Stromal cell of bone marrow (primary cell): ENCODE measurements around the gene CDY2B.
"Not testable (repeated sequence)": the region's sequence is repeated elsewhere in the genome, so short reads cannot be mapped to it uniquely, and the experiment has no call there.

Experiments
- DNase-seq: peaks from one replicate; pipeline ENCODE4 v3.0.0-alpha.2; 2012; ENCODE audit warnings: low read depth

The CDY2B gene, protein sequence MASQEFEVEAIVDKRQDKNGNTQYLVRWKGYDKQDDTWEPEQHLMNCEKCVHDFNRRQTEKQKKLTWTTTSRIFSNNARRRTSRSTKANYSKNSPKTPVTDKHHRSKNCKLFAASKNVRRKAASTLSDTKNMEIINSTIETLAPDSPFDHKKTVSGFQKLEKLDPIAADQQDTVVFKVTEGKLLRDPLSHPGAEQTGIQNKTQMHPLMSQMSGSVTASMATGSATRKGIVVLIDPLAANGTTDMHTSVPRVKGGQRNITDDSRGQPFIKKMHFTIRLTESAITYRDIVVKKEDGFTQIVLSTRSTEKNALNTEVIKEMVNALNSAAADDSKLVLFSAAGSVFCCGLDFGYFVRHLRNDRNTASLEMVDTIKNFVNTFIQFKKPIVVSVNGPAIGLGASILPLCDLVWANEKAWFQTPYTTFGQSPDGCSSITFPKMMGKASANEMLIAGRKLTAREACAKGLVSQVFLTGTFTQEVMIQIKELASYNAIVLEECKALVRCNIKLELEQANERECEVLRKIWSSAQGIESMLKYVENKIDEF

DNA sequence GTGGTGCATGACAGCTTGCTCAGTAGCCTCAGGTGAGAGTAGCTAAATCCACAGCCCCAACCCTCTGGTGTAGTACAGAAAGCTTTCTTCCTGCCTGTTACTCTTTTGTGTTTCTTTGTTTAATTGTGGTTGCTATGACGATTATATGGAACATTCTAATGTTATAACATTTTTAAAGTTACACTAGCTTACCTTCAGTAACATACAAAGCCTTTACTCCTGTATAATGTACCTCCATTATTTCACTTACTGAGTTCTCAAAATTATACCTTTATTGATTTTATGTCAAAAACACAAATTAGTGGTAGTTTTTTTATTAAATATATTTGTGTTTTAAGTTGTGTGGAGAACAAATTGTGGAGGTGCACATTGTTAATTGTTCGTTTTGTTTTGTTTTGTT is at the start of gene CDY2B:
TSS of gene CDY2B (minus strand) at position 101 of the 400 bp plus-strand sequence. CDS start 328 bp downstream, outside the sequence.
- not testable (repeated sequence) for DNase-seq

DNA sequence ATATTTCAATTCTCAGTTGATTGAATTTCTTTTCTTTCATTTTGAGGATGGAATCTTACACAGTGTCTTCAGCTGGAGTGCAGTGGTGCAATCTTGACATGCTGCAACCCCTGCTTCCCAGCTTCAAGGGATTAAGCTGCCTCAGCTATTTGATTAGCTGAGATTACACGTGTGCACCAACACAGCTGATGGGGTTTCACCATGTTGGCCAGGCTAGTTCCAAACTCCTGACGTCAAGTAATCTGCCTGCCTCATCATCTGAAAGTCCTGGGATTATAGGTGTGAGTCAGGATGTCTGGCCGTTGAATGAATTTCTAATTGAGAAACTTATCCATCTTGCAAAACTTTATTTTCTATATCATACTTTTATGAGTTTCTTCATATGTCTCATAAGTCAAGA is 28.0 kb upstream of the CDY2B start:
- DNase-seq, result not testable (repeated sequence)

DNA sequence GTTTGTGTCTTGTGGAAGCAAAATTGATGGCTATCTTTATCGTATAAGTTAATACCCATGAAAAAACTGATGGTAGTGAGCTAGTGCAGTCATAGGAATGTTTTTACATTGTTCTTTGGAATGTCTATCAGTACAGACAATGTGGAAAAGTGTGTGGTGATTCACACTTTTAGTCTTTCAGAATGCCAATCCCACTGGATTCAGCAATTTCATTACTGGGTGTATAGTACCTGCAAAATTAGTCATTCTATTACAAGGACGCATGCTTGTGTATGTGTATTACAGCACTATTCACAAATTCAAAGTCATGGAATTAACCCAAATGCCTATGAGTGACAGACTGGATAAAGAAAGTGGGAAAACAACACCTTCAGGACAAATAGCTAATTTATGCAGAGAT is 27.3 kb upstream of the CDY2B start:
- not testable (repeated sequence) for DNase-seq

DNA sequence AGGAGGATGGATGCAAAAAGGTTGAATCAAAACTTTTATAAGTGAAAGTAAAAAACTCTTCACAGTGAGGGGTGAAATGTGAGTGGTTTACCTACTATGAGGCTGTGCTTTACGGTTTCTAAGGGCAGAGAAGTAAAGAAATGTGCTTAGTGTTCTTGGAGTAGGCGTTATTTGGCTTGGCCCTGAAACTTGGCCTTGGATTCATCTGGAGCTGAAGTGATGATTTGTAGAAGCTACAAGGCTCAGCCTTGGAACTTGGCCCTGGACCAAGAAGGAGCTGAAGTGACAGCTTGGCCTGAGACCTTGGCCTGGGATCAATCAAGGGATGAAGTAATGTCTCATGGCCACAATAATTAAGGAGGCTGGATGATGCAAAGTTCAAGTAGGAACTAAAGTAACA is 1.7 kb upstream of the CDY2B start:
- DNase-seq, result not testable (repeated sequence)

DNA sequence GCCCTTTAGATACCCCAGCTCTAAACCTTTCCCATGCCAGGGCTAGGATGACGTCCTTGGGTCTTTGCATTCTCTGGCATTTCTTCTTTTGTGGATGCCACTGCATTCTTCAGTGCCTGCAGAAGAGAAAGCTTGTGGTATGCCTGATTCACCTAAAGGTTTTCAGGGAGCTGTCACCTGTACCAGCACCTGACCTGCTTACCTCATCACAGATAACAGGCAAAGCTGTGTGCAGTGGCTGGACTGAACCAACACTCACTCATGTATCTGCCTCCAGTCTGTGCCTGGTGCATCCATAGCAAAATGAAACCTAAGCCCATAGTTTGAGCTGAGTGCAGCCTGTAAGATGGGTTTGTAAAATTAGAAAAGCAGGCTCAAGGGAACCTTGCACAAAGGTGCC is 3.3 kb downstream of the CDY2B start:
- DNase-seq, result not testable (repeated sequence)

DNA sequence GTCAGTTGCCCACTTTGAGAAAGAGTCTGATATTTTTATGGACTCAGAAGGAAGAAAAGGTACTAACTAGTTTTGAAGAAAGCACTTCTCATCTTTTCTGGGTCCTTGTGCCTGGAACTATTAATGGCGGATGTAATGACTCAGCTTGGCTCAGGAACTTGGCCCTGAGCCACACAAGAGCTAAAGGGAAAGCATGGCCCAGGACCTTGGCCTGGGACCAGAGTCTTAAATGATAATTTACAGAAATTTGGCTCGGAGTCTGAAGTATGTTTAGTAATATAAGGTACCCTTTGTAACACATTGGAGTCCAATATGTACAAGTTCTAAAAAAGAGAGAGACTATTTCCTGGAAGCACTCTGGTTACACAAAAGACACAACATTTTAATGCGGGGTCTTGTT is 4.6 kb downstream of the CDY2B start:
- DNase-seq, result not testable (repeated sequence)

DNA sequence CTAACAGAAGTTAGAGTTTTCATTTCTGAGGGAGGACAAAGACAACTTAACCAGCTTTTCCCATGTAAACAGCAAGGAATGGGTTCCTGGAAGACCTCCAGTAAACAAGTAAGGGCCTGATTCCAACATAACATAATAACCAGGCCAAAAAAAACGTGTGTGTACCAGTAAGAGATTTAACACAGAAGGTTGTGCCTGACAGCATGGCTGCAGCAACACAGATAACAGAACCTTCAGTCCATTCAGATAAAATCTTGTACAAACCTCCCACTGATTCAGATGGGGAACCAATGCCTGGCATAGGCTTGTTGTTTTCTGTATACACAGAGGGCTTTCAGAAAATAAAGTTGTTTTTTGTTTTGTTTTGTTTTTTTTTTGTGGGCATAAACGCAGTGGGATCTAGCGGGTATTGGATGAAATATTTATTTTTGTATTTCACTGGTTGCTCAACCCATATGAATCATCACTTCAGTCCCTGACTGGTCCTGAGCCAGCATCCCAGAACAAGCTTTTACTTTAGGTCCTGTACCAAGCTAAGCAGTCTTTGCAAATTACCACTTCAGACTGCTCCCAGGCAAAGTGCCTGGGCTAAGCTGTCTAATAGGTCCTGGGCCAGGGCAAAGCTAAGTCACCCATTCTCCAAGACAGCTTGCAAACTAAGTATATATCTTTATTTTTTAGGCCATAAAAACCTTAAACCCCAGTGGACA is 8.7 kb downstream of the CDY2B start:
- DNase-seq, result not testable (repeated sequence)

DNA sequence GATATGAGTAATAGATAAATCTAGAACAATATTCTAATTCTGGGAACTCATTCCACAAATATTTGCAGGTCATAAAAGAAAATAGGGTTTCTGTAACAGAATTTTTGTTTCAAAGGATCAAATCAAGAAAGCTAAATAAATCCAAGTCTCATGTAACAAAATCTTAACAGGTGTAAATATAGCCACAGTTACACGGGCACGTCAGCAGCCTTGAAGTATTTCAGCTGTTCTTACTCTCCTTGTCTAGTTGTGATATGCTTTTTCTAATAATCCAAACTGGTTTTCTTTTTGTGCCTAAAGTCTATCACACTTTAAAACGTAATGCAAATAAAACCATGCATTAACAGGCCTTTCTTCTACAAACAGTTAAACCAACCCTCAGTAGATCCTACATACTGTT is 9.3 kb downstream of the CDY2B start:
- DNase-seq, result not testable (repeated sequence)

DNA sequence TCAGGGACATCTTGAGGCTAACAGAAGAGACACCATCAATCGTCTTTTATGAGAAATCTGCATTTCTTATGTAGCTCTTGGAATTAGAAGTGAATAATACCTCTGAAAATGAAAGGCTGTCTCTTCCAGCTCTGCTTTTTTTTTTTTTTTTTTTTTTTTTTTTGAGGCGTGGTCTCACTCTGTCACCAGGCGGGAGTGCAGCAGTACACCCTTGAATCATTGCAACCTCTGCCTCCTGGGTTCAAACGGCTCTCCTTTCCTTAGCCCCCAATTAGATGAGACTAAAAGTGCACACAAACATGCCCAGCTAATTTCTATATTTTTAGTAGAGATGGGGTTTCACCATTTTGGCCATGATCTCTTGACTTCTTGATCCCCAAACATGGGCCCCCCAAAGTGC is 12.2 kb downstream of the CDY2B start:
- DNase-seq, result not testable (repeated sequence)

DNA sequence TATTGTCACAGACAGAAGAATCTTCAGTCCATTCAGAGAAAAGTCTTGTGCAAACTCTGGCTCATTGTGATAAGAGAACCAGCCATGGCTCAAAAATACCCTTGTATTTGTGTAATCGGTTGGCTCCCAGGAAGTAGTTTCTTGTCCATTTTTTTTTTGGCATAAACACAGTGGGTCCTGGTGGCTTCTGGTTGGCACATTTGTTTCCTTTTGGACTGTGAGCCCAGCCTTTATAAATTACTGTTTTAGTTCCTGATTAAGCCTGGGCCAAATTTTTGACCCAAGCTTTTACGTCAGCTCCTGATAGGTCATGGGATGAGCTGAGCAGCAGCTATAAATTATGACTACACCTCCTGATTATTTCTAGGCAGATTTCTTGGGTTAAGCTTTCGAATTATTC is 19.4 kb downstream of the CDY2B start:
- DNase-seq, result not testable (repeated sequence)

DNA sequence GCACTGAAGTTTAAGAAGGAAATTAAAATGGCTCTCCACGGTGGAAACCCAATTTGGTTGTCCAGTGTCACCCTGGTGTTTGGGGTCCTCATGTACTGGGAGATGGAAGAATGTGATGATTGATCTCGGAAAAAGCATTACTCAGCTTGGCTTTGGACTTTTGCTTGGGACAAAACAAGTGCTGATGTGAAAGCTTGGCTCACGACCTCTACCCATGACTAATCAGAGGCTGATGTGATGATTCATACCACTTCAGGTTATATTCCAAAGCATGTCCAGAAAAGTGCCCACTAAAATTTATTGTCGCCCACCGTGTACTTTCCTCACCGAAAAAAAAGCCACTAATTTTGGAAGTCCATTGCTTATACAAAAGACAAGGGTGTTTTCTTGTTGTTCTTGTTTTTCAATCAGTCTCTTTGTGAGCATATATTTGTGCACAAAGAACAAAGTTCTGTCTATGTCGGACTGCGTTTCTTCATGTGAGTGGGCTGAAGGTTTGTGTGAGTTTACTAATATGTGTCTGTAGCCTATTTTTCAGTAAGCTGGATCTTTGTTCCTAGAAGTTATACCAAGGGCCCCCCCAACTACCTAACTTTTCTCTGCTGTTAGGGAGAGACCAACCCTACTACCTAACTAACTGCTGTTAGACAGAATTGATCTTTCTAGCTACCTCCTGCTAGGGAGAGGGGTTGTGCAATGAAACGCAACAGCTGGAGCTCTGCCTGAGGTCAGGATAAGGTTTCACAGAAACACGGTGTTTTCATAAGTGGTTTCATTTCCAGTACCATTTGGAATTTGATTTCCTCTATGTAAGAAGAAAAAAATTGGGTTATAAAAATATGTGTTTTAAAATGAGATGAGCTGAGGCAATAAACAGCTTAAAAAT is 22.8 kb downstream of the CDY2B start:
- not testable (repeated sequence) for DNase-seq

DNA sequence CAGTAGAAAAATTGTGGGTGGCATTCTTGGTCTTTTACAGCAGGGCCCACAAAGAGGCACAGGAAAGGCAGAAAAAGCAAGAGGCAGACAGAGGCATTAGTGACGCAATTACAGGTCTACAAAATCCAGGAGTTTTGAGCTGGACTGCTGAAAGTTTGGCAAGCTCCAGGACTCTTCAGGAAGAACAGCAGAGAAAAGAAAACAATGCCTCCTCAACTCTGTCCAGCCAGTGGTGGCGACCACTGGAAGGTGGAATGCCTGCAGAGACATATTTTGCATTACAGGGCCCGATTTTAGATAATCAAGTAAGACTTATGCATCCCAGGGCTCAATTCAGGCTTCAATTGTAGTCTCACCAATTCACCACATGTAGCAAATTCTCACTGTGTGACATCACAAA is 23.5 kb downstream of the CDY2B start:
- DNase-seq, result not testable (repeated sequence)

DNA sequence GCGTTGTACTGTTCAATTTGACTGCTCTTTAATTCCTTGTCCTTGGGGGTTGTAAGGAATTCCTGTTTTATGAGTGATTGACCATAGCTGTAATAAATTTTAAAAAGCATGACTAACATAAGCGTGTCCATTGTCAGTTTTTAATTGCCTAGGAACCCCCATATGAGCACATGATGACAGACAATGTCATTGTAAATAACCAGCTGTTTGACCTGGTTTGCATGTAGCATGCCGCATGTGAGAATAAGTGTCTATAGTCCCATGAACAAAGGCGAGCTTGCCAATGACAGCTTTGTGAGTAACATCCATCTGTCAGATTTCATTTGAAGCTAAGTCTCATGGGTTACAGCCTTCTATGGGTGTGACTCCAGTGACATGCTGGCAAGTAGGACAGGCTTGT is 30.9 kb downstream of the CDY2B start:
- not testable (repeated sequence) for DNase-seq

DNA sequence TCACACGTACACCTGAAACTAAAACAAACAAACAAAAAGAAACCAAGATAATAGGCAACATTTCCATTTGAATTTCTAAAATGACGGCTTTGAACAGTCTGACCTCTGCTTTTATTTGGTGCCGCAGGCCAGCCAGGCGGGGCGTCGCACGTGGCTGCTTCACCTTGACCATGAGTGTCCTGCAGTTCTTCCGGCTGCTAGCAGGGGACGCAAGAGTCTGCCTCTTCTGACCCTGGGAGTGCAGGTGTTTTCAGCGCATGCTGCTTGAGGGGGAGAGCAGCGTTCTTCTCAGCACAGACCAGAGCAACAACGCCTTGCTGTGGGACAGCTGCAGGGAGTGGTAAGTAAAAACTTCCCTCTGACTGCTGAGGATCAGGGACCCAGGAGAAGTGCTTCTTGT is 47.9 kb downstream of the CDY2B start:
- not testable (repeated sequence) for DNase-seq
